ENCODE measurements around the gene SULT2A1.
"Not testable (repeated sequence)": the region's sequence is repeated elsewhere in the genome, so short reads cannot be mapped to it uniquely, and the experiment has no call there.

SULT2A1 gene

DNA sequence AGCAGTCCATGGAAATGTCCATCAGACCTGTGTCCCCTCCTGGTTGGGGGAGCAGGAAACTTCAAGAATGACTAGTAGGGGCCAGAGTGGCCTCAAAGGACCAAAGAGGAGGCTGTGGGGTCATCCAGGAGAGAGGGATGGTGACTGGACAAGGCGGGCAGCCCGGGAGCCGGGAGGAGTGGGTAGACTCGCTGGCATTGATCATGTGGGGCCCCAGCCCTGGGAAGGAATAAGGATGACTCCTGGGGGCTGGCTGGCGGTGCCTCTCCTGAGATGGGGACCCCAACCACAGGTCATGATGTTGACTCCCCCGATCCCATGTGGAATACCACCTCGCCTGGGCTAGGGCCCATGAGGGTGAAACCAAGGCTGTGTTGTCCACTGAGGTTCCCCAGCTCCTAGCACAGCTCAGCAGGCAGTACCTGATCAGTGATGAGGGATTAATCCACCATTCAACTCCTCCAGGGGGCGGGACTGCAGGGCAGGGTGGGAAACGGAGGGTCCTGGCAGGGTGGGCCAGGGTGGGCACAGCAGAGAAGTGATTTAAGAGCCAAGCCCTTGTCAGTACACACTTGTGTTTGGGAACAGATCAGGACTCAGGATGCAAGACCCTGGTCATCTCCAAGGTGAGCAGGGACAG, 27.3 kb downstream of the SULT2A1 start, which contains the start of gene TPRX2:
Gene TPRX2, plus strand, starts transcription at position 590 of the 640 bp plus-strand sequence. Its CDS starts 12 bp downstream, at position 602.
- H3K27ac ChIP-seq (ENCODE audit: low read depth, low read length); H3K9ac ChIP-seq (ENCODE audit: low read length); H3K4me3 ChIP-seq (ENCODE audit: low read depth in 1 of 2, low read length in 2 of 2); H3K4me1 ChIP-seq (ENCODE audit: insufficient read depth, low read length); H3K9me3 ChIP-seq (ENCODE audit: low read length); H3K36me3 ChIP-seq (ENCODE audit: insufficient read depth, low read length): not testable (repeated sequence)
- peaks cover 0 to 11% of the 10 kb centered on the region in 2 donors for H3K27me3 ChIP-seq (ENCODE audit: control insufficient read depth in 1 of 2, insufficient read depth in 2 of 2, low read length in 2 of 2)

DNA sequence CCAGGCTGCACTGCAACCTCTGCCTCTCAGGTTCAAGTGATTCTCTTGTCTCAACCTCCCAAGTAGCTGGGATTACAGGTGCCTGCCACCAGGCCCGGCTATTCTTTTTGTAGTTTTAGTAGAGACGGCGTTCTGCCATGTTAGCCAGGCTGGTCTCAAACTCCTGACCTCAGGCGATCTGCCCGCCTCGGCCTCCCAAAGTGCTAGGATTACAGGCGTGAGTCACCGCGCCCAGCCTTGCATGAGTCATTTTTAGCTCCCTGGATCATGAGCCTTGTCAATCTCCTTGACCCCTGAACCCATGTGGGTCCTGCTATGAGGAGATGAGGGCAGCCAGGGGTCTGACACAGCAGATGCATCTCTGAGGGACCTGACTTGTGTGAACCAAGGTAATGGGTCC, 27.9 kb downstream of the SULT2A1 start:
- not testable (repeated sequence) for H3K27ac ChIP-seq (ENCODE audit: low read depth, low read length); H3K4me1 ChIP-seq (ENCODE audit: insufficient read depth, low read length); H3K9ac ChIP-seq (ENCODE audit: low read length); H3K36me3 ChIP-seq (ENCODE audit: insufficient read depth, low read length); H3K4me3 ChIP-seq (ENCODE audit: low read depth in 1 of 2, low read length in 2 of 2); H3K9me3 ChIP-seq (ENCODE audit: low read length)
- H3K27me3 ChIP-seq (ENCODE audit: control insufficient read depth in 1 of 2, insufficient read depth in 2 of 2, low read length in 2 of 2), result peaks cover 0 to 14% of the 10 kb centered on the region in 2 donors

DNA sequence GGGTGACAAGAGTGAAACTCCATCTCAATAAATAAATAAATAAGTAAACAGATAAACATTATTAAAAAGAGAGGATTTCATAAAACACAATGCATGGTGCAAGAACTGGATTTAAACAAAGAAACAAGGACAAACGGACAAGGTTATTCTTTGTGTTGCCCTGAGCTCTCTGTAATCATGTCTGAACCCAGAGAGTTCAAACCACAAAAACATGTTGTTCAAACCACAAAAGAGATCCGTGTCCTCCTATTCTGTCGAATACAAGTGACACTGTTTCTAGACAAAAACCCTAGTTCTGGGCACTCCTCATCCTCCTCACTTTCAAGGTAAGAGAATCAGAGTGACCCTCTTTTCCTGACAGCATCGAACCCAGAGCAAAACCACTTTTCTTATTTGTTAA, 31.7 kb downstream of the SULT2A1 start:
- H3K36me3 ChIP-seq (ENCODE audit: insufficient read depth, low read length), result no peaks in the 10 kb centered on the region
- H3K27me3 ChIP-seq (ENCODE audit: control insufficient read depth in 1 of 2, insufficient read depth in 2 of 2, low read length in 2 of 2), result peaks cover 0 to 16% of the 10 kb centered on the region in 2 donors
- no peaks in the 10 kb centered on the region for H3K4me1 ChIP-seq (ENCODE audit: insufficient read depth, low read length)
- no peak overlapping the region for H3K27ac ChIP-seq (ENCODE audit: low read depth, low read length)
- H3K9ac ChIP-seq (ENCODE audit: low read length), result no peak overlapping the region
- H3K4me3 ChIP-seq (ENCODE audit: low read depth in 1 of 2, low read length in 2 of 2), result no peak overlapping the region
- no peaks in the 10 kb centered on the region for H3K9me3 ChIP-seq (ENCODE audit: low read length)

DNA sequence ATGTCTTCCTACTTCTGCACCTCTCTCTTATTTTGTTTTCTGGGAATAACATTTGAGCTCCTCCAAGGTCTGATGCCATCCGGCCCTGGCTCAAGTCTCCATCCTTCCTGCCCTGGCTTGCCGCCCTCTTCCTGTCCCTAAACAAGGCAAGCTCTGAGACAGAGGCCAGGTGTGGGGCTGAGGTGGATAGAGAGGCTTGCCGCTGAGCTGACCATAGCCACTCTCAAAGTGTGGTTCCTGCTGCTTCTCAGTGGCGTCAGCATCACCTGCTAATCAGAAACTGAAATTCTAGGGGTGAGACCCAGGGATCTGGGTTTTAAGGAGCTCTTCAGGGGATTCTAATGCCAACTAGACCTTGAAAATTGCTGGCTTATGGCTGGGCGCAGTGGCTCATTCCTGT, 33.1 kb downstream of the SULT2A1 start:
- Histone ChIP-seq H3K4me1 (ENCODE audit: insufficient read depth, low read length) (no peaks in the 10 kb centered on the region), H3K9ac (ENCODE audit: low read length) (no peak overlapping the region), H3K36me3 (ENCODE audit: insufficient read depth, low read length) (no peaks in the 10 kb centered on the region), H3K4me3 (ENCODE audit: low read depth in 1 of 2, low read length in 2 of 2) (no peak overlapping the region), H3K27me3 (ENCODE audit: control insufficient read depth in 1 of 2, insufficient read depth in 2 of 2, low read length in 2 of 2) (peaks cover 12 to 26% of the 10 kb centered on the region in 2 donors), H3K9me3 (ENCODE audit: low read length) (no peaks in the 10 kb centered on the region), H3K27ac (ENCODE audit: low read depth, low read length) (no peak overlapping the region)

DNA sequence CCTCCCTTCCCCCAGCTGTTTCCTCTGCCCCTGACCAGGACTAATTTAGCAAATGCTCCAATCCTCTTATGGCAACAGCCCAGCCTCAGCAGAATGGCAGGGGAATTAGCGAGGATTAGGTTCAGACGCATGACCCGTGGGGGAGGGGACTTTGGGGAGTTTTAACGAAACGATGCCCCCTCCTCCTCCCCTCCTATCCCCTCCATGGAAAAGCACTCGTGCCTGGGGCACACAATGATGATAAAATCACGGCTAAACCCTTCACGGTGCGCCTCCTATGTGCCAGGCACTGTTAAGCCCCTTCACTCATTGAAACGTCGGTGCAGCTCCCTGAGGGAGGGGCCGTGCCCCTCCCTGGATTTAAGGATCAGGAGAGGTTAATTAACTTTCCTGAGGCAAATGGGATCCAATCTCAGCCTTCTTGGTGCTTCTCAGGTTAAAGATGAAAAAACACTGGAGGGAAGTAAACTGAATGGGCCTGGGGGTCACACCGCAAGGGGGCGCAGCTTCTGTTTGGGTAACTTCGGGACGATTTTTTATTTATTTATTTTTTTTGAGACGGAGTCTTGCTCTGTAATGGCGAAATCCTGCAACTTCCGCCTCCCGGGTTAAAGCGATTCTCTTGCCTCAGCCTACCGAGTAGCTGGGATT, 37.2 kb downstream of the SULT2A1 start:
- Histone ChIP-seq H3K9ac (ENCODE audit: low read length) (no peak overlapping the region), H3K27me3 (ENCODE audit: control insufficient read depth in 1 of 2, insufficient read depth in 2 of 2, low read length in 2 of 2) (peaks cover 12 to 23% of the 10 kb centered on the region in 2 donors)

DNA sequence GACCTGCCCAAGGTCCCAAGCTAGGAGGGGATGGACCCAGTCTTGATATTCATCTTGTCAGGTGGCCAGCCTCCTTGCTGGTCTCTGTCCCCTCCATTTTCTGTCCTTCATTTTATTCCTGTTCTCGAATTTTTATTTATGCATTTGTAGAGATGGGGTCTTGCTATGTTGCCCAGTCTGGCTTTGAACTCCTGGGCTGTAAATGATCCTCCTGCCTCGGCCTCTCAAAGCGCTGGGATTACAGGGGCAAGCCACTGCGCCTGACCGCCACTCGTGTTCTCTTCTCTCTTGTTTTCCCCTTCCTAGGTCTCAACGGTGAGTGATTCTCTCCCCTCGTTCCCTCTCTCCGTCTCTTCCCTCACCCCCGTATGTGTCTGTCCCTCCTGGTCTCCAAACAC, 37.7 kb downstream of the SULT2A1 start:
- Histone ChIP-seq H3K4me1 (ENCODE audit: insufficient read depth, low read length) (no peaks in the 10 kb centered on the region), H3K27me3 (ENCODE audit: control insufficient read depth in 1 of 2, insufficient read depth in 2 of 2, low read length in 2 of 2) (peaks cover 12 to 26% of the 10 kb centered on the region in 2 donors), H3K27ac (ENCODE audit: low read depth, low read length) (no peak overlapping the region), H3K9ac (ENCODE audit: low read length) (no peak overlapping the region), H3K9me3 (ENCODE audit: low read length) (no peaks in the 10 kb centered on the region), H3K36me3 (ENCODE audit: insufficient read depth, low read length) (no peaks in the 10 kb centered on the region), H3K4me3 (ENCODE audit: low read depth in 1 of 2, low read length in 2 of 2) (no peak overlapping the region)

More for the DNA sequence above, 37.2 kb downstream of the SULT2A1 start:
- no peaks in the 10 kb centered on the region for H3K4me1 ChIP-seq (ENCODE audit: insufficient read depth, low read length)
- no peaks in the 10 kb centered on the region for H3K9me3 ChIP-seq (ENCODE audit: low read length)
- H3K36me3 ChIP-seq (ENCODE audit: insufficient read depth, low read length), result no peaks in the 10 kb centered on the region
- no peak overlapping the region for H3K27ac ChIP-seq (ENCODE audit: low read depth, low read length)
- no peak overlapping the region for H3K4me3 ChIP-seq (ENCODE audit: low read depth in 1 of 2, low read length in 2 of 2)

DNA sequence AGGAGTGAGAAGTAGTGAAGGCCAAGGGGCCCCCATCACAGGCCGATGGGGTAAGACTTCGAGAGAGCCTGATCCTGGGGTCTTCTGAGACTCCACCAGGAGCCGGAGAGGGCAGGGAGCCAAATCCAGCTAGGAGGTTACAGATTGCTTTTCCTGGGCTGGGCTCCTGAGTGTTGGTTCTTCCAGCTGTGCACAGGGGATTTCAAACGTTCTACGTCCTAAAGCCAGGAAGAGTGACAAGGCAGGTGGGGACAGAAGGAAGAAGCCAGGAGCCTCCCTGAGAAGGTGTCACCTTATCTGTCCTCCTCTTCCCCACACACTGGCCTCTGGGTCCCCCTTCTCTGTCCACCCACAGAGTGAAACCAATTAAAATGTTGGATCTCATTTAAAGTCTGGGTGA, 43.2 kb downstream of the SULT2A1 start:
- Histone ChIP-seq H3K27ac (ENCODE audit: low read depth, low read length) (no peak overlapping the region), H3K27me3 (ENCODE audit: control insufficient read depth in 1 of 2, insufficient read depth in 2 of 2, low read length in 2 of 2) (peaks cover 0 to 12% of the 10 kb centered on the region in 2 donors), H3K4me1 (ENCODE audit: insufficient read depth, low read length) (no peaks in the 10 kb centered on the region), H3K36me3 (ENCODE audit: insufficient read depth, low read length) (no peaks in the 10 kb centered on the region), H3K4me3 (ENCODE audit: low read depth in 1 of 2, low read length in 2 of 2) (no peak overlapping the region), H3K9ac (ENCODE audit: low read length) (no peak overlapping the region), H3K9me3 (ENCODE audit: low read length) (no peaks in the 10 kb centered on the region)

DNA sequence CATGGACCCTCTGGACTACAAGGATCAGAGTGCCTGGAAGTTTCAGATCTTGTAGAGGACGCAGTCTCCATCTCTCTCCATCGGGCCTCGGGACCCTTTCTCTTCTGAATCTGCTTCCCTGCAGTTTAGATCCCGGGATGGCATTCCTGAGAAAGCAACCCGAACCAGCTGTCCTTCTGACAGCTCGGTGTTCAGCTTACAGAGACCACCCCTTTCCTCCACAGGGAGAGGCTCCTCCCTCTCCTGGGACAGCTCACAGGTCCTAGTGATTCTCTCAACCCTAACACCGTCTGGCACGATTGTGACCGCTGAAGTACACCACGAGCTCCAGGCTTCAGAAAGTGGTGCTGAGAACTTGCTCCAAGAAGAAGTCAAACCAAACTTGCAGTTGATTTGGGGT, 46.2 kb downstream of the SULT2A1 start:
- Histone ChIP-seq H3K4me1 (ENCODE audit: insufficient read depth, low read length) (no peaks in the 10 kb centered on the region), H3K27ac (ENCODE audit: low read depth, low read length) (no peak overlapping the region), H3K27me3 (ENCODE audit: control insufficient read depth in 1 of 2, insufficient read depth in 2 of 2, low read length in 2 of 2) (peaks cover 0 to 12% of the 10 kb centered on the region in 2 donors), H3K9me3 (ENCODE audit: low read length) (no peaks in the 10 kb centered on the region), H3K9ac (ENCODE audit: low read length) (no peak overlapping the region), H3K4me3 (ENCODE audit: low read depth in 1 of 2, low read length in 2 of 2) (no peak overlapping the region), H3K36me3 (ENCODE audit: insufficient read depth, low read length) (no peaks in the 10 kb centered on the region)

DNA sequence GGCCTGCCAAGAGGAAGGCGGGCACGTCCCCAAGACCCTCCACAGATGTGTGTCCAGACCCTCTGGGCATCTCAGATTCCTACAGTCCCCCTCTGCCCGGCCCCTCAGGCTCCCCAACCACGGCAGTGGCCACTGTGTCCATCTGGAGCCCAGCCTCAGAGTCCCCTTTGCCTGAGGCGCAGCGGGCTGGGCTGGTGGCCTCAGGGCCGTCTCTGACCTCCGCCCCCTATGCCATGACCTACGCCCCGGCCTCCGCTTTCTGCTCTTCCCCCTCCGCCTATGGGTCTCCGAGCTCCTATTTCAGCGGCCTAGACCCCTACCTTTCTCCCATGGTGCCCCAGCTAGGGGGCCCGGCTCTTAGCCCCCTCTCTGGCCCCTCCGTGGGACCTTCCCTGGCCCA, 46.7 kb downstream of the SULT2A1 start:
- no peak overlapping the region for H3K9ac ChIP-seq (ENCODE audit: low read length)
- H3K36me3 ChIP-seq (ENCODE audit: insufficient read depth, low read length), result no peaks in the 10 kb centered on the region
- no peaks in the 10 kb centered on the region for H3K4me1 ChIP-seq (ENCODE audit: insufficient read depth, low read length)
- H3K27ac ChIP-seq (ENCODE audit: low read depth, low read length), result no peak overlapping the region
- peaks cover 0 to 12% of the 10 kb centered on the region in 2 donors for H3K27me3 ChIP-seq (ENCODE audit: control insufficient read depth in 1 of 2, insufficient read depth in 2 of 2, low read length in 2 of 2)
- H3K9me3 ChIP-seq (ENCODE audit: low read length), result no peaks in the 10 kb centered on the region
- H3K4me3 ChIP-seq (ENCODE audit: low read depth in 1 of 2, low read length in 2 of 2), result no peak overlapping the region

DNA sequence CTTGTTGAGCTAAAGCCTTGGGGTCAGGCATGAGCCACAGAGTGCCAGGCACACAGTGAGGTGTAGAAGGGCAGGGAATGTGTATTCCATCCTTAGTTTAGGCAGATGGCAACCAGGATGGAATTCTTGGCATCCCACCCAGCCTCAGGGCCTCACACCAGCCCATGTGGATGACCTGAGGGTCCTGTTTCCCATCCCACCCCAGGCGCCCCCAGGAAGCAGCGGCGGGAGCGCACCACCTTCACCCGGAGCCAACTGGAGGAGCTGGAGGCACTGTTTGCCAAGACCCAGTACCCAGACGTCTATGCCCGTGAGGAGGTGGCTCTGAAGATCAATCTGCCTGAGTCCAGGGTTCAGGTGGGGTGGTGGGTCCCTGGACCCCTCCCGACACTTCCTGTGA, 50.1 kb downstream of the SULT2A1 start:
- Histone ChIP-seq H3K36me3 (ENCODE audit: insufficient read depth, low read length) (no peaks in the 10 kb centered on the region), H3K27me3 (ENCODE audit: control insufficient read depth in 1 of 2, insufficient read depth in 2 of 2, low read length in 2 of 2) (peaks cover 0 to 5% of the 10 kb centered on the region in 2 donors), H3K9ac (ENCODE audit: low read length) (no peak overlapping the region), H3K4me1 (ENCODE audit: insufficient read depth, low read length) (no peaks in the 10 kb centered on the region), H3K9me3 (ENCODE audit: low read length) (no peaks in the 10 kb centered on the region), H3K27ac (ENCODE audit: low read depth, low read length) (no peak overlapping the region), H3K4me3 (ENCODE audit: low read depth in 1 of 2, low read length in 2 of 2) (no peak overlapping the region)

DNA sequence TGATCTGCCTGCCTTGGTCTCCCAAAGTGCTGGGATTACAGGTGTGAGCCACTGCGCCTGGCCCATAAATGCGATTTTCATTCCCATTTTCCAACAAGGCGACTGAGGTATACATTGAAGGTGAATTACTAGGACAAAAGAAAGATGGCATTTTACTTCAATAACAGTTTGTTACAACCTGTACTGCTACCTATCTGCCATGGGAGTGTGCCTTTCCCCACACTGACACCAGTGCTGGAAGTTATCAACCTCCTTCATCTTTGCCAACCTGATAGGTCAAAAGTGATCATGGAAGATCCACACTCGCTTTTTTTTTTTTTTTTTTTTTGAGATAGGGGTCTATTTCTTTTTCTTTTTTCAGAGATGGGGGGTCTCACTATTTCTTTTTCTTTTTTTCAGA, 53.4 kb downstream of the SULT2A1 start:
- no peak overlapping the region for H3K27ac ChIP-seq (ENCODE audit: low read depth, low read length)
- no peaks in the 10 kb centered on the region for H3K4me1 ChIP-seq (ENCODE audit: insufficient read depth, low read length)
- H3K36me3 ChIP-seq (ENCODE audit: insufficient read depth, low read length), result no peaks in the 10 kb centered on the region
- no peak overlapping the region for H3K4me3 ChIP-seq (ENCODE audit: low read depth in 1 of 2, low read length in 2 of 2)
- no peaks in the 10 kb centered on the region for H3K27me3 ChIP-seq (ENCODE audit: control insufficient read depth in 1 of 2, insufficient read depth in 2 of 2, low read length in 2 of 2)
- H3K9me3 ChIP-seq (ENCODE audit: low read length), result no peaks in the 10 kb centered on the region
- H3K9ac ChIP-seq (ENCODE audit: low read length), result no peak overlapping the region

DNA sequence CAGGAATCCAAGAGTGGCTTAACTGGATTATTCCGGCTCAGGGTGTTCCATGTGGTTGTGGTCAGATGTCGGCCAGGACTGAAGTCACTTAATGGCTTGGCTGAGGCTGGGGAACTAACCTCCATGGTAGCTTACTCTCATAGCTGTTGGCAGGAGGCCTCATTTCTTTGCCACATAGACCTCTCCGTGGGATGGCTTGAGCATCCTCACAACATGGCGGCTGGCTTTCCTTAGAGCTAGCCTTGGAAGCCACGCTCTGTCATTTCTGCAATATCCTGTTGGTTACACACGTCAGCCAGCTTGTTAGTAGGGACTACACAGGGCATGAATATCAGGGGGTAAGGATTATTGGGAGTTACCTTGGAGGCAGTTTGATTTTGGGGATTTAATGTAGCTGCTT, 59.3 kb downstream of the SULT2A1 start:
- H3K9me3 ChIP-seq (ENCODE audit: low read length), result no peaks in the 10 kb centered on the region
- H3K27ac ChIP-seq (ENCODE audit: low read depth, low read length), result no peak overlapping the region
- no peaks in the 10 kb centered on the region for H3K27me3 ChIP-seq (ENCODE audit: control insufficient read depth in 1 of 2, insufficient read depth in 2 of 2, low read length in 2 of 2)
- H3K4me3 ChIP-seq (ENCODE audit: low read depth in 1 of 2, low read length in 2 of 2), result no peak overlapping the region
- H3K36me3 ChIP-seq (ENCODE audit: insufficient read depth, low read length), result no peaks in the 10 kb centered on the region
- no peaks in the 10 kb centered on the region for H3K4me1 ChIP-seq (ENCODE audit: insufficient read depth, low read length)
- H3K9ac ChIP-seq (ENCODE audit: low read length), result no peak overlapping the region

Data from muscle layer of colon (tissue), 2 donors.